Adrenal gland (tissue), 12 donors: ENCODE results near the gene DMD. TPM values are rescaled to one million over a fixed set of nuclear protein-coding genes. Genes with fewer than 3 reads are reported as not detected.

ENCODE experiments used
- DNase-seq, 7 donors: peaks; one replicate each; pipeline ENCODE4 v3.0.0-alpha.2; 2019 to 2020
- H3K27ac ChIP-seq, 5 donors: fragments of 200-600 bp; sonication (generic) in 4 of 5; 1 replicate in 3 of 5; 2 replicates in 2 of 5; pipeline versions ENCODE4 v1.5.1 to v1.8.0; 2016 to 2020; ENCODE audit warnings: mild to moderate bottlenecking in 1 of 5
- H3K27me3 ChIP-seq: fragments of 200-600 bp; 2 replicates; pipeline ENCODE4 v1.8.0; 2021
- H3K36me3 ChIP-seq, 2 donors: fragments of 200-600 bp; replicated peaks in 1 of 2; 1 replicate in 1 of 2; 2 replicates in 1 of 2; pipeline versions ENCODE4 v1.5.1 to v1.8.0; 2018 to 2022
- H3K4me1 ChIP-seq, 2 donors: fragments of 200-600 bp; replicated peaks in 1 of 2; 1 replicate in 1 of 2; 2 replicates in 1 of 2; pipeline versions ENCODE4 v1.5.1 to v1.8.0; 2018 to 2021
- H3K4me3 ChIP-seq, 4 donors: fragments of 200-600 bp; sonication (generic) in 3 of 4; one replicate each; pipeline ENCODE4 v1.5.1; 2016 to 2018
- H3K9me3 ChIP-seq, 3 donors: fragments of 200-600 bp; sonication (generic) in 1 of 3; replicated peaks in 1 of 3; 1 replicate in 2 of 3; 2 replicates in 1 of 3; pipeline versions ENCODE4 v1.5.1 to v1.8.0; 2016 to 2021
- POLR2A ChIP-seq, 2 donors: fragments of 450-650 bp; IDR thresholded peaks; one replicate each; pipeline ENCODE4 v1.6.1; 2017; ENCODE audit warnings: antibody characterized with exemption in 2 of 2, mild to moderate bottlenecking in 2 of 2, moderate library complexity in 1 of 2
- WGBS, 4 donors: extraction: QIAGEN DNeasy Blood & Tissue Kit in 2 of 4; methylation state at CpG; one replicate each; pipeline versions ENCODE4 v1.1.5 to v1.1.7; 2013 to 2017; 5-methylcytosine and 5-hydroxymethylcytosine counted together
- intact Hi-C, 2 donors: fragments of 100-400 bp; cut with DNase I; formaldehyde crosslinking; loops; one replicate each; pipeline versions ENCODE4 v1.14.1 to v1.15.0; 2022 to 2023
- polyA plus RNA-seq, 3 donors: library from polyadenylated mRNA; stranded (reverse); fragments of 200-250 nt in 2 of 3; fragments of 350-450 nt in 1 of 3; fragmentation: Illumina TruSeq in 1 of 3; extraction: RNeasy Lipid Tissue Mini Kit (QIAGEN cat#74804) in 1 of 3; gene quantifications; one replicate each; pipeline ENCODE4 v1.2.3, GENCODE V29; 2013 to 2014
- total RNA-seq, 9 donors: library from RNA; depleted of rRNA in 4 of 9; stranded (reverse); fragments of >200 nt in 4 of 9; fragments of 120-200 nt in 1 of 9; fragmentation: NEBNext Ultra II Directional in 1 of 9; extraction: Animal tissue kit (Norgen Biotek cat#: 25700) in 1 of 9; gene quantifications; one replicate each; pipeline versions ENCODE4 v1.1.0 to v1.2.4, GENCODE V29; 2013 to 2023
- TF ChIP-seq, protein P1 (sequence below), 6 experiments: fragments of 450-650 bp in 4 of 6; fragments of 200-600 bp in 2 of 6; sonication (generic) in 1 of 6; IDR thresholded peaks; 1 replicate in 5 of 6; 2 replicates in 1 of 6; pipeline versions ENCODE4 v1.5.1 to v1.8.0; 2016 to 2021; ENCODE audit warnings: antibody characterized with exemption in 6 of 6, mild to moderate bottlenecking in 2 of 6, moderate library complexity in 1 of 6
- donor health status: healthy with polysubstance abuse.
- donor health status: Bipolar disorder and iron deficiency.
- donor health status: DM: yes; HTN: yes; CAD: no.
- donor health status: DM: no; HTN: no; CAD: no.
- donor health status: DM: no; HTN: no; CAD: no.
- donor health status: DM: yes; HTN: yes; CAD: no.

Gene DMD
- total and polyA plus RNA-seq, 12 donors: 14.6 to 89.7 (median 36.2) TPM

DNA sequence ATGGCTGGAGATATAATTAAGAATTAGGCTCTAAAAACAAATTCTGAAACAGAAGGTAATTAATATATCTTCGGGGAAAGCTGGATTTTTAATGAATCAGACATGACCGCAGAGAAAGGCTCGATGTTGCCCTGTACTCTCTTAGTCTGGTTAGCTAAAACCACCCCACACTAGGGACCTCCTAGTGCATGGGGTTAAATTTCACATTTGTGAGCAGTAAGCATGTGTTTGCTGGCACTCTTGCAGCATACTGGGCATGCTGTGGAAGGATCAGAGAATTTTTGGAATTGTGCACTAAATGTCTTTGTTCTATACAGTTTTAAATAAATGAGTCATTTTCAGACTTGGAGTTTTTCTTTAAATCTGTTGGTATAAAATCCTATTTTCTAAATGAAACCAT, 1663.9 kb downstream of the DMD start:
- Histone ChIP-seq H3K9me3 (no peaks in the 10 kb centered on the region), H3K27me3 (no peaks in the 10 kb centered on the region), H3K4me3 (no peak overlapping the region), H3K36me3 (no peaks in the 10 kb centered on the region), H3K4me1 (no peaks in the 10 kb centered on the region), H3K27ac (no peak overlapping the region)
- whole genome bisulfite sequencing, 4 donors: 79 to 91% (median 85%) methylated on average over 3 of the region's 3 CpGs
- no peak for DNase-seq
- intact Hi-C loops: no loop called here
- TF ChIP-seq, protein P1, sequence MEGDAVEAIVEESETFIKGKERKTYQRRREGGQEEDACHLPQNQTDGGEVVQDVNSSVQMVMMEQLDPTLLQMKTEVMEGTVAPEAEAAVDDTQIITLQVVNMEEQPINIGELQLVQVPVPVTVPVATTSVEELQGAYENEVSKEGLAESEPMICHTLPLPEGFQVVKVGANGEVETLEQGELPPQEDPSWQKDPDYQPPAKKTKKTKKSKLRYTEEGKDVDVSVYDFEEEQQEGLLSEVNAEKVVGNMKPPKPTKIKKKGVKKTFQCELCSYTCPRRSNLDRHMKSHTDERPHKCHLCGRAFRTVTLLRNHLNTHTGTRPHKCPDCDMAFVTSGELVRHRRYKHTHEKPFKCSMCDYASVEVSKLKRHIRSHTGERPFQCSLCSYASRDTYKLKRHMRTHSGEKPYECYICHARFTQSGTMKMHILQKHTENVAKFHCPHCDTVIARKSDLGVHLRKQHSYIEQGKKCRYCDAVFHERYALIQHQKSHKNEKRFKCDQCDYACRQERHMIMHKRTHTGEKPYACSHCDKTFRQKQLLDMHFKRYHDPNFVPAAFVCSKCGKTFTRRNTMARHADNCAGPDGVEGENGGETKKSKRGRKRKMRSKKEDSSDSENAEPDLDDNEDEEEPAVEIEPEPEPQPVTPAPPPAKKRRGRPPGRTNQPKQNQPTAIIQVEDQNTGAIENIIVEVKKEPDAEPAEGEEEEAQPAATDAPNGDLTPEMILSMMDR (IDR thresholded peaks at IDR 0.05): no peak
- no peak for TF ChIP-seq POLR2A (IDR thresholded peaks at IDR 0.05)

DNA sequence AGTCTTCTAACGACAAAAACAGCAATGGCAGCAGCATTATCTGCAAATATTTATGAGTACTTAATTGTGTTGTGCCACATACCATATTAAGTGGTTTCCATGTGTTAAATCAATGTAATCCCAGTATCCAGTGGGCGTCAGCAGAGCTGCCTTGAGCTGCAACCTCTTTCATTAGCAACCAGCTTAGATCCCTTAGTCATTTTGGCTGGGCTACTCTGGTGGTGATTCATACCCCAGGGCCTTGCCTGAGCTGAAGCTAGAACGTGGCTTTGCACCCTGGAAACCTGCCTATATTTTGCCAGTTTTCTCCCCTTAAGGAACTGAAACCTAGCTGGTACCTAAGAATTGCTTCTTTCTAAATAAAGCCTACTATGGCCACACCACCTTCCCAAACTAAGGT, 1665.2 kb downstream of the DMD start:
- DNase-seq: peak in 6 of 7 donors; percentile 17 to 58 (median 33)
- no peak for TF ChIP-seq POLR2A (IDR thresholded peaks at IDR 0.05)
- TF ChIP-seq, protein P1 (IDR thresholded peaks at IDR 0.05): no peak

DNA sequence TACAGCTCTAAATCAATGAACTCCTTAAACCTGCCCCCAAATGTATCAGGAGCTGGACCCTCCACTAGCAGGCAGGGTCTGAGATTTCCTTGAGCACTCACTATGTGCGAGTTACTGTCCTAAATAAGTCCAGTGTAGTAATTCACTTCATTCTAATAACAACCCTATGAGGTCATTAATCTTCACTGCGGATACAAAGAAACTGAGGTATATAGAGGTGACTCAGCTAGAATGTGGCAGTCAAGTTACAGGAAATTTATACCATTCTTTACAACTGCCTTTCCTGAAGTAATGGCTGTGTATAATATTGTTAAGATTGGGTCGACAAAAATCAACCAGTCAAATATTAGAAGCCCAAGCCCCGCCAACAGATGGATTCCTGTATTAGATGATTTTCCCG, 1665.6 kb downstream of the DMD start:
- 78 to 92% (median 84%) methylated on average over 5 of the region's 5 CpGs for WGBS, 4 donors
- no peaks in the 10 kb centered on the region for H3K4me1 ChIP-seq
- TF ChIP-seq, protein P1 (IDR thresholded peaks at IDR 0.05): no peak
- no peak for TF ChIP-seq POLR2A (IDR thresholded peaks at IDR 0.05)
- no peaks in the 10 kb centered on the region for H3K36me3 ChIP-seq
- intact Hi-C loops: no loop called here
- H3K4me3 ChIP-seq: no peak overlapping the region
- H3K9me3 ChIP-seq: no peaks in the 10 kb centered on the region
- no peaks in the 10 kb centered on the region for H3K27me3 ChIP-seq
- no peak overlapping the region for H3K27ac ChIP-seq
- no peak for DNase-seq

More for the DNA sequence above, 1665.2 kb downstream of the DMD start:
- no peaks in the 10 kb centered on the region for H3K27me3 ChIP-seq
- no peaks in the 10 kb centered on the region for H3K4me1 ChIP-seq
- no peak overlapping the region for H3K4me3 ChIP-seq
- H3K36me3 ChIP-seq: no peaks in the 10 kb centered on the region
- intact Hi-C loops: no loop called here
- H3K9me3 ChIP-seq: no peaks in the 10 kb centered on the region
- no peak overlapping the region for H3K27ac ChIP-seq
- WGBS, 4 donors: 48 to 61% (median 52%) methylated on average over 3 of the region's 3 CpGs

GRCh38 chrX:31545191-31545590, 1666.2 kb downstream of the DMD start:
- 89 to 99% (median 93%) methylated on average over 3 of the region's 3 CpGs for WGBS, 4 donors
- Histone ChIP-seq H3K27me3 (no peaks in the 10 kb centered on the region), H3K27ac (no peak overlapping the region), H3K9me3 (no peaks in the 10 kb centered on the region), H3K4me1 (no peaks in the 10 kb centered on the region), H3K4me3 (no peak overlapping the region), H3K36me3 (no peaks in the 10 kb centered on the region)
- TF ChIP-seq POLR2A (IDR thresholded peaks at IDR 0.05): no peak
- TF ChIP-seq, protein P1 (IDR thresholded peaks at IDR 0.05): no peak
- no peak for DNase-seq
- intact Hi-C loops: no loop called here
